HG02970 (cell line): ENCODE data around the gene LRP2.
A peak's percentile ranks its signal among the peaks of the same experiment; 100 is the strongest.
"Not testable (repeated sequence)": the region's sequence is repeated elsewhere in the genome, so short reads cannot be mapped to it uniquely, and the experiment has no call there.

ENCODE experiments used
- ATAC-seq: cut with Tn5 transposase; IDR thresholded peaks from one replicate; pipeline ENCODE4 v1.9.1; 2021; ENCODE audit warnings: mild to moderate bottlenecking, moderate library complexity, moderate number of reproducible peaks; ENCODE audit not compliant: unreplicated experiment, low FRiP score

The LRP2 gene

DNA sequence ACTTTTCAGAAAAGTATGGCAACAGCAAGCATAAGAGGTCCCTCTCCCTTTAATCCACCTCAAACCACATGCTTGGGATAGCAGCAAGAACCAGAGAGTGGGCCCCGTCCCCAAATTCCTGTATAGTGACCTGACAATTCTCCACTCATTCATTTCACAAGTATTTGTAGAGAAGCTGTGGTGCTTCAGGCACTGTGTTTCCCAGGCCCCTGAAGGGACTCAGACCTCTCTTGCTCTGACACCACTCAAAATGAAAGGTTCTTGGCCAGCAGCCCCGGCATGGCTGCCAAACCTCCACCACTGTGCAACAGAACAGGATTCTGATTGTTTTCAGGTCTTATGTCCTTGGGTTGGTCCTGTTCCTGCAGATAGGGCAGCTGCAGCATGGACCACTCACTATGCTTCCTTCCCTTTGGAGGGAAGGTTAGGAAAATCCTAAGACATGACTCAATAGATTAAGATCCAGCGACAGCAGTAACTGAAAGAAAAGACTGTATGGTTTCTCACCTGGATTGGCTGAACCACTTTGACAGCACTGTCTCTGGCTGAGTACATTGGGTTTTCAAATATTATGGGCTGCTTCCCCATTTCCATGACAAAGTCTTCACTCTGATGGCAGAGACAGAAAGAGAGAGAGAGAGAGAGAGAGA, 225.3 kb downstream of the LRP2 start:
- no peak for ATAC-seq

DNA sequence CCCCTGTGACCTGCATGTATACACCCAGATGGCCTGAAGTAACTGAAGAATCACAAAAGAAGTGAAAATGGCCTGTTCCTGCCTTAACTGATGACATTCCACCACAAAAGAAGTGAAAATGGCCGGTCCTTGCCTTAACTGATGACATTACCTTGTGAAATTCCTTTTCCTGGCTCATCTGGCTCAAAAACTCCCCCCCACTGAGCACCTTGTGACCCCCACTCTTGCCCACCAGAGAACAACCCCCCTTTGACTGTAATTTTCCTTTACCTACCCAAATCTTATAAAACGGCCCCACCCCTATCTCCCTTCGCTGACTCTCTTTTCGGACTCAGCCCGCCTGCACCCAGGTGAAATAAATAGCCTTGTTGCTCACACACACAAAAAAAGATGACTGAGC, 225.9 kb downstream of the LRP2 start:
- ATAC-seq = not testable (repeated sequence)

DNA sequence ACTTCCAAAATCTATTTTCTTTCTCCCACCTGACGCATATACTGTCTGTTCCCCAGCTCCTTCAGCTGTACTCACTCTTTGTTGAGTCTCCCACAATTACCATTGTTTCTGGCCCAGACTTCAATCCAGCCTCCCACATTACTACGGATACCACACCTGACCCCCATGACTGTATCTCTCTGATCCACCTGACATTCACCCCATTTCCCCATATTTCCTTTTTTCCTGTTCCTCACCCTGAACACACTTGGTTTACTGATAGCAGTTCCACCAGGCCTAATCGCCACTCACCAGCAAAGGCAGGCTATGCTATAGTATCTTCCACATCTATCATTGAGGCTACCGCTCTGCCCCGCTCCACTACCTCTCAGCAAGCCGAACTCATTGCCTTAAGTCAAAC, 228.1 kb downstream of the LRP2 start:
- ATAC-seq = not testable (repeated sequence)

DNA sequence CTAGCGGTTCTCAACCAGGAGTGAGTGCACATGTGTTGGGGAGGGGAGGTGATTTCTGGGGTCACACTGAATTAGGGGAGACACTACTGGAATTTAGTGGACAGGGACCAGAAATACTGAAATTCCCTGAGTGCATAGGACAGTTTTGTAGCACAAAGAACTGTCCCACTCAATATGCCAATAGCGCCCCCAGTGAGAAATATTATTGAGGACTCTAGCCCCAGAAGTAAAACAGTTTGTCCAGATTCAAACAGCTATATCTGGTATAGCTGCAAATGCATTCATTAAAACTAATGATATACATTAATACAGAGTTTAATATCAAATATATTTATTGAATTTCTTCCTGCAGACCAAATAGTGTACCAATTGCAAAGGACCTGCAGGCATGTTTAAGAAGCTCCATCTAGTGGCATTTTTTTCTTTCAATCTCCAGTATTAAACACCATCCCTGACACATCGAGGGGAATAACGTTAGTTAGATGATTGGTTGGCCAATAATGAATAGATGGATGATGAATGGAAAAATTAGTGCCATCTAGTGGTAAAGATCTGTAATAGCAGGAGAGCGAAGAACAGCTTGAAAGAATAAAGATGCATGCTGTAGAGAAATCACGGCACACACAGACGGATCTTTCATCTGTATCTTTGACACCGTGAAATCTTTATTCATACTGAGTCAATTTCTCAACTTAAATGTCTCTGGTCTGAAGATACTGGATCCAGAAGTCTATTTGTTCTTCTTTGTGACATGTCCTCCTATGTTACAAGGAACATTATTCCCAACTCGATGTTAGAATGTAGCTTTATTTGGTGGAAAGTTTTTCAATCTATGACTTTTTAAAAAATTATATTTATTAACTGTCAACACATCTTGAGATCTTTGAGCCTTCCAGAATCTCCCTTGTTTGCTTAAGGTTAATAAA, 230.5 kb downstream of the LRP2 start:
- ATAC-seq = peak; percentile 88

DNA sequence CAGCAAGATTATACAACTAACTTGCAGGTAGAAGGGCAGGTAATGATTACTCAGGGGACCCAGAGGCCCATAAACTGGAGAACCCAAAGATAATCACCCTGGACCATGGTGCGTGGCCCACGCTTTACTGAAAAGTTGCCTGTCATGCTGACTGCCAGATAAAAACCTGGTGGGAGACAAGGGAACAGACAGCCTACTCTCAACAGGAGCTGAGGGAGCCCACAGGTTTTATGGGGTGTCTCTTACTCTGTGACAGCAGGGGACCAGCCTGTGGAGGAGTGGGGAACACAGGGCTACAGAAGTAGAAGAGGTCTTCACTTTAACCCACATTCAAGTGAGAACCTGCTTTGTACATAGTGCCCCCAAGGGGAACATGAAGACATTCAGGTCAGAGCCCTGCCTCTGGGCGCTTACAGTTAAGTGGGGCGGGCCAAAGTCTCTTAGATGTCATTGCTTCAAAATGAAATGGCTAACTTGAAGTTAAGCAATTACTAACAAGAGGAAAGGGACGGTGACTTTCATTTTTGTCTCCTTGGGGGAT, 232.6 kb downstream of the LRP2 start:
- ATAC-seq = no peak

DNA sequence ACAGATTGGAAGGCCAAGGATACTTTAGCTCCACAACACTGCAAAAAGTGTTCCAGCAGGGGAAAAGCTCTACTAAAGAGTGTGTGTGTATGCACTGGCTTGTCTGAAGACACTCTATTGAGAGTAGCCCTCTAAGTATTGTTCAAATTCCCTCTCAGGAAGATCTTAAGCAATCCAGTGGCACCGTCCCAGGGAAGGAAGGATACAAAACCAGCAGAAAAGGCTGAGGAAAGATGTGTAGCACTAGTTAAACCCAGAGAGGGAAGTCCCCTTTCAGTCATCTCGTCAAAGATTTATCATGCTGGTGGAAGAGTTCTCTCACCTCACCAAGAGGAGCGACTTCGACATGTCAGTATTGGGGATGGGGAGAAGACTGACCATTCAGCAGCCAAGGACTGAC, 242.5 kb downstream of the LRP2 start:
- no peak for ATAC-seq

DNA sequence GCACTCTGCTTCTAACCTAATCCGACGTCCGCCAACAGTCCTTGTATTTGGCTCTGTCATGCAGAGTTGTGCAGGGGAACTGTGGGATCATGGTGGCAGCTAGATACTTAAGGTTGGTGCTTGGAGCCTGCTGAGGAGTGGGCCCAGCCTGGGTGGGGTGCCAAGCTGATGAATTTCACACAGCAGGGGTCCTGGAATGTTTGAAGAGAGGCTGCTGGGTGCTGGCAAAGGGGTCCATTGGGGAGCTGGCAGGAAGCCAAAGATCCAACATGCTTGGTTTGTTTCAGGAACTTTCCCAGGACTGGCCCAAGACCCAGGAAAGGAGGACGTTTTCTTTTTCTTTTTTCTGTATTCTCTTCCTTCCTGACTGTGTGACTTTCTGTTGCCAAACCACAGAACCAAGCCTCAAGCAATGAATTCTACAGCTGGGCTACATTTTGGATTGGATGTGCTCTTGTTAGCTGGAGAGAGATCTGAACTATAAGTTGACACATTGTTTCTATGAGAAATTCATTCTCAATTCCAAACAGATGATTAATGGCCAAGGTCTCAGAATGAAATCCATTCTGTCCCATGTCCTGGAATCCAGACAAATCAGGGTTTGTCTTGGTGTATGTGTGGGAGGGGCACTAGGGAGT, 243.1 kb downstream of the LRP2 start:
- no peak for ATAC-seq

DNA sequence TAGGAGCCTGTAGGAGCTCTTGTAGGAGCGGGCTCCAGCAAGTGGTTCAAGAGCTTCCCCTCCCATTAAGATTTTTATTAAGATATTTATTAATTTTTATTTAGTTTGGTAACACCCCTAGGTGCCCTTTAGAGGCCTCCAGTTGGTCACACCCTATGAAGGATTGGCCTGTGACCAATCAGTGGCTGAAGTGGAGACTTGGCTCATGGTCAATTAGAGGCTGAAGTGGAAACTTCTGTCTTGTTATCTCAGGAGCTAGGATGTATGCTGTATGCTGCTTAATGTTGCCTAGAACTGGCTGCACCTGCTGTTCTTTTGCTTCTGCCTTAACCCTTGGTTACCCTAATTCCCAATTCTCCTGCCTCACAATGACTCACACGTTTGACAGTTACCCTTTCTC, 244.3 kb downstream of the LRP2 start:
- ATAC-seq = no peak

DNA sequence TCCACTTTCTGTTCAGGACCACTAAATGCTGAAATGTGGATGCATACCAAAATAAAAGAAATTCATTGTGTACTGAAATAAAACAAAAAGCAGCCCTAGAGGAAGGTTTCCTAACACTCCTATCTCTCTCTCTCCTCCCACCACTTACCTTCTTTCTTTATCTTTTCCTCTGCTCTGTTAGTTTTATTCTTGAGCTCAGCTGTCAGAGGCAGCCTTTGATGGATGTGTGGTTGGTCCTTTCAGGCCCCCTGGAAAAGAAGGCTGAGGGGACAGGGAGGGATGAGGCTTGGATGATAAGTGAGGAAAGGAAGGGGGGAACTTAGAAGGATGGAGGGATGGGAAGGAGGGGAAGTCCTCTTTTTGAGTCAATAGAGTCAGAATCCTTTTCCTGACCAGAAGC, 245.3 kb downstream of the LRP2 start:
- ATAC-seq = no peak

DNA sequence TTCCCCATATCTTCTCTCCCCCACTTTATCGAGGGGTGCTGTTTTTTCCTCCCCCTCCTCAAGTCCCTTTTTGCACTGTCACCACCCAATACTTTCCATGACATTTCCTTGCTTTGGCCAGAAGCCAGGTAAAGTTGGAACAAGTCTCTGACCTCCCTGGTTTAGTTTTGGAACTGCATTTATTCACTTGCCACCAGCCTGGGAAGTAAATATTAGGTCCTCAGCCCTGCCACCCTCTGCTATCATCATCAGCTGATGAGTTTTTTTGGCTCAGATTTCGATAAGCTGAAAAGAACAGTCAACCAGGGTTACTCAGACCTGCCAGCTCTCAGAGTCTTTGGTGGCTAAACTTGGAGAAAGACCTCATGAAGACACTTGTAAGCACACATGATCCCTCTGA, 246.0 kb downstream of the LRP2 start:
- no peak for ATAC-seq

DNA sequence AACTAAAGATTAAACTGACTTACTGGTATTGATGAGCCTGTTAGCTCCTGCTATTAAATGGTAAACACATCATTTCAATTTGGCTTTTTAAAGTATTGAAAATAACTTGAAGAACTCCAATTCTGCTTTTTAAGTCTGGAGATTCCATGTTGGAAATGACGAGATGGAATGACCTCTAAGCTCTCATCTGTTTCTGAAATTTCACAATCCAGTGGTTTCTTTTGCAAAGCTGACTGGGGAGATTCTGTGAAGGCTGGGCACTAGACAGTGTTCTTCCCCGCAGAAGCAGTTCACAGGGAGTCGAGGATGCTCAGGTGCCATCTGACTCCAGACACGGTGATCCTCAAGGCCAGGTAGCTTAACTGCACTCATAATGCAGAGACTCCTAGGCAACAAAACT, 248.3 kb downstream of the LRP2 start:
- ATAC-seq = no peak

DNA sequence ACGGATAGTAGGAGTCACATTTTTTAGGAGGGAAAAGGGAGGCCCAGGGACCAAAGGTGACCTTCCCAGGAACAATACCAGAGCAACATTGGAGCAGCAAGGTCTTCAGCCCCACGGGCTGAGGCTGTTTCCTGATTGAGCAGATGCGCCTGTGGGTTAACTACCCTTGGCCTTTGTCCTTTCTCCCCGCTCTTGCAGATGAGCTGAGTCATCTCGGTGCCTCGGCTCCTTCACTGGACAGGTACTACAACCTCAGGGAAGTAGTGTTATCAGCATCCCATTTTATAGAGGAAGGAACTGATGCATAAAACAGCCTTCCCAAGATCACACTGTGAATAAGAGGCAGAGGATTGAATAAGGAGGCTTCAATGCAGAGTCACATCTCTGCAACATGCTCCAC, 249.5 kb downstream of the LRP2 start:
- ATAC-seq = no peak

DNA sequence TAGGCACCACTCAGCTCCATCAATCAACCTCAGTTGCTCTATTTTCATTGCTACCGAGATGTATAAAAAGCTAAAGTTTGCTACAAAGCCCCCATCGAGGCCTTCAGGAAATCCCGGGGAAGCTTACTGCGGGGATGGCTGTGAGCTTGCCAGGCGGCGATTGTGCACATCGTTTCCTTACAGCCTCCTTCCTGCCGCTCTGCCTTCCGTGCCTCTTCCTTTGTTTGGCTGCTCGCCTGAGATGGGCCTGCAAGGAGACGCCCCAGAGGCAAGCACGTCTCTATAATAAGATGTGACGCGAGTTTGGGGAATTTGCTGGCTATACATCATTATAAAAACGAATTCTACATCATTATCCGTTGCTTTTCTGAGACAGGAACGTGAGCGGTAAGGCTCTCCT, 251.4 kb downstream of the LRP2 start:
- no peak for ATAC-seq

DNA sequence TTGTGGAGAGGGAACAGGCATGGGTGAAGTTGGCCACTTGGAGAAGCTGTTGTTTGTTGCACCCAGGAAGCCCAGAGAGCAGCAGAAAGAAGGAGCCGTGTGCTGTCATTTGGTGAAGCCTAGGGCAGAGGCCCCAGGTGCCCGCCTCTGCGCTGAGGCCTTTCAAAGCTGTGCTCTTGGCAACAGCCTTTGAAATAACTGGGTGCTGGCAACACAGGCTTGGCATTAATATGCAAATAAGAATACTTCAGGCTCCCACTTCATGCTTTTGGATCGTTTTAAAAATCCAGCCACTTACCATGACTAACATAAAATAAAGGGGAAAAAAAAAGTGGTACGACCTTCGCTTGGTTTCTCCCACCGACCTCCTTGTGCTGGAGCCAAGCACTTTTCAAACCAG, 251.9 kb downstream of the LRP2 start:
- no peak for ATAC-seq

DNA sequence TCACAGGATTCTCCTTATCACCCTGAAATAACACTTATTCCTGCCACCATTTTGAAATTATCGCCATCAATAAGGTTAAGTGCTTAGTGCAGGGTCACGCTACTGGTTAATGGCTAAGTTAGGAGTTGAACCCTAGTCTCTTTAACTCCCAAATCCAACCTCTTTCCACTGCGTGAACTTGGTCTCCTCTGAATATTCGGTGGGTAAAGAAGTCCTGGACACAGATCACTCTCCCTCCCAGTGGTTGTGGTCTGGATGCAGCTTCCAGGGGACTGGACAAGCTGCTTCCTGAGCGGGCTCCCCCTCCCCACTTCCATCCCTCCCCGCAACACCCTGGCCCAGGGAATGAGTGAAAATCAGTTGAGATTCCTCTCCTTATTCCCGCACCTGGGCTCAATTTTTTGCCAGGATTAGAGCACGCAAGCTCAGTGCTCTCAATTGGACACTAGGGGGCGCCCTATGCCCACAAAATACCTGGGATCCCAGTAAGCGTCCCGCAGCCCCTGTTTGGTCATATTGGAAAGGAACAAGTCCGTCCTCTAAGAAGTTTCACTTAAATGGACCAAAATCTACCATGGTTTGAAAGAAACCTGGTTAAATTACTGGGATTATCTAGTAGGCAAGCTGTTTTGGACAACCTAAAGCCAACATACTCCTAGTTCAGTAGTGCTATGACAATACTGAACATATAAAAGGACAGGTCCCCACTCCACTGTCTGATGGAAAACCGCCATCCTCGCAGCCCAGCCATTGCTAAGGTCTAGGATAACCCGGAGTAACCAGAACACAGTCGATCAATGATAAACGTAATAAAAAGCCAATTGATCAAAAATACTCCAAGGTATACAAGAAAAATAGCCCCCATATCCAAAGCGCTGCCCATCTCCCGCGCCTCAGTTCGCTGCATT, 252.6 kb downstream of the LRP2 start:
- peak; percentile 73 for ATAC-seq

DNA sequence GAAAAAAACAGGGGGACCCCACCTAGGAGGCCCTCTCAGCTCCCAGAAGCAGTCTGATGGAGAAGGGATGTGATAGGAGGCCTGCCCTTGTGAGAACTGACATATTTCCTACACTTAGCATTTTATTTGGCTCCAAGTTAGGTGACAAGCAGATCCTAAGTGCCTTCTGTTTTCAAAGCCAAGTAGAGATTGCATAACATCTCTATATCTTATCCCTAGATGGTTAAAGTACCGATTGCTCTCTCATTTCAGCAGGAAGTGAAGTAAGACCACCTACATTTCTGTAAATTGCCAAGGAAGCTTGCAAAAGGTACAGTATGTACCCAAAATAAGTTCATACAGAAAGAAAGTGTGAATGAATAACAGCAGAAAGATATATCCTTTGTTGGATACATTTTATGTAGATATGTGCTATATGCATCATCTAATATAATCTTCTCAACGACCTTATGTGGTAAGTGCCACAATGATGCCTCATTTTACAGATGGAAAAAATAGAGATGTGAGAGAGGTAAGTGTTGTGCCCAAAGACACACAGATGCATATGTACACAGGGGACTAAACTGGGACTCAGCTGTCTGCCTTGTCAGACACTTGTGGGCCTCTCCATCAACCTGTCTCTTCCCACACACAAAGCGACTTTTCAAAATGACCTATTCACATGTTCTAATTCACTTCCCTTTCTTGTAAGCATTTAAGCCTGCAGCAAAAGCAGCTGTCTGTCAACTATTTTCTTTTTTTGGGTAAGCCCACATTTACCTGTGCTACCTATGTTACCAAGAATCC, 254.0 kb downstream of the LRP2 start:
- no peak for ATAC-seq

DNA sequence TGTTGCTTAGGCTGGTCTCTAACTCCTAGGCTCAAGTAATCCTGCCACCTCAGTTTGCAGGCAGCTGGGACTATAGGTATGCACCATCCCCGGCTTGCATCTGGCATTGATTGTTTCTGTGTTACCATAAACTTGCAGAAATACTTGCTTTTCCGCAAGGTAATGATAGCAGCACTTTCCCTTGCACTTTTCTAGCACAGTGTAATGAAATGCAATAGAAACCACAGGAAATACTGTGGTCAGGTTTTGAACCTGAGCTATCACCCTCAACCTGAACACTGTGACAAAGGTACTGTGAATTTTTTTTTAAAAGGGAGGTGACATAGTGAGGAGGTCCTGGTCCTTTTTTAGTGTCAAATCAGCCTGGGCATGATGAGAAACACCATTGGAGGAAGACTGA, 254.7 kb downstream of the LRP2 start:
- ATAC-seq = no peak

DNA sequence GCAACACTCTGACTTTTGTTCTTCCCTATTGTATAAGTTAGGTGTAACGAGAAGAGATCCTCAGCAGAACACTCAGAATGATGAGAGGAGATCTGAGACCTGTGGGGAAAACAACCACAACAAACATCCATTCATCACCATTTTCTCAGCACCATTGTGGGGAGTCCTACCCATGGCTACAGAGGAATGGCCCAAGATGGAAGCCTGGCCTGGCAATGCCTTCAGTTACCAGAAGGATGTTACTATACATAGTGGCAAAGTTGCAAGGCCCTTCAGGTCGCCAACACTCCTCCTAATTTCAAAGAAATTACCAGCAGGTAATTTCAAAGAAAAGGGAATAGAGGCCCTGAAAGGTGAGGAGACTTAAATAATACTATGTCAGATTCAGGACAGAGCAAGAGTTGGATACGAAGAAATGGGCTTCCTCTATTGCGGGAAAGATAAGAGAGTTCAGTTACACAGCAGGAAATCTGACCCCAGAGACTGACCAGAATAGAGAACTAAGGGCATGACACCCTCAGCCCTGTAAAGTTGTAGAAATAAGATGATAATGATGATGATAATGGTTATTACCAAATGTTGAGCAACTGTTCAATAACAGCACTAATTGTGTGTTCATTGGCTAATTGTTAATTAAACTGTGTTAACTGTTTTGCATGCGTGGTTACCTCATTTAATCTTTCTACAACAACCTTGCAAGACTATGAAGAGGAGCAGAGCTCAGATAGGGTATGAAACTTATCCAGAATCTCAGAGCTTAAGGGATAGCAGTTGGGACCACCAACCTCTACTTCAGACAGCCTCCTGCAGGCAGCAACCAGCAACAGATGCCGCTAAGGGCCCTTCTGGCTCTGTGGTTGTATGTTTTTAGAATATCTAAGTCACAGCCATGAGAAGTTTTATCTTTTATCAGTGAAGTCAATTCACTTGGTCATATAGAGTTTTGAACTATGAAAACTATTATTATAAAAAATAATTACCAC, 255.5 kb downstream of the LRP2 start:
- ATAC-seq = no peak
